GM20431 (cell line): Measurements from ENCODE around the gene WDFY4.

Source experiments
- in situ Hi-C: fragments of 300-500 bp; cut with MseI, MboI; formaldehyde crosslinking; loops from one replicate; pipeline ENCODE4 v1.15.0; 2020; ENCODE audit warnings: low sequenced_read_pairs; ENCODE audit not compliant: unreplicated experiment

WDFY4 gene

DNA sequence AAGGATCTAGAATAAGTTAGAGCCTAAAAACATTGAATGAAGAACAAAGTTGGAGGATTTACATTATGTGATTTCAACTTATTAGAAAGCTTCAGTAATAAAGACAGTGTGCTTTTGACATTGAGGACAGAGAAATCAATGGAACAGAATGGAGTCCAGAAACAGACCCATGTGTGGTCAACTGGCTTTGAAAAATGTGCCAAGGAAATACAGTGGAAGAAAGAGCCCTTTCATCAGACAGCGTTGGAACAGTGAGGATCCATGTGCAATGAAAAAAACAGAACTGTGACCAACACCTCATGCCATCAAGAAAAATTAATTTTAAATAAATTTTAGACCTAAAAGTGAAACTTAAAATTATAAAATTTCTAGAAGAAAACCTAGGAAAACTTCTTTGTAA, 305.6 kb downstream of the WDFY4 start:
- in situ Hi-C loops: loop anchor here (25.0 kb wide), 1 partner anchor 172 kb away; no protein-coding TSS in a partner anchor

DNA sequence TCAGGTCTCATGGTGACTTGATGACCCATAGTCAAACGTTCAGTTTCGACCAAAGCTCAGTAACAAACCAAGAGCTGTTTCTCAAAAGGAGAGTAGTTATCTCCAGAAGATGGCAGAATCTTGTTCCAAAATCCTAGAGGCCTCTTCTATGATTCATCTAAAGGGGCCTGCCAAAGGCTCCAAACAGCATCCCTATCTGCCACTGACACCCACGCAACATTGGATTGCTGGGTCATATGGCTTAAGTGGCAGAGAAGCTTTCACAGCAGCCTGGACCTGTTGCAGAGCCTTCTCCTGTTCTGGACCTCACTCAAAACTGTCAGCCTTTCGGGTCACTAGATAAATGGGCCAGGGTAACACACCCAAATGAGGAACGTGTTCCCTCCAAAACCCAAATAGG, 309.0 kb downstream of the WDFY4 start:
- in situ Hi-C loops: loop anchor here (25.0 kb wide), 1 partner anchor 169 kb away; no protein-coding TSS in a partner anchor

- in situ Hi-C loops: loop anchor here (25.0 kb wide), 1 partner anchor 166 kb away; no protein-coding TSS in a partner anchor
Measured at GRCh38 chr10:48996329-48996728, 311.7 kb downstream of the WDFY4 start.

- in situ Hi-C loops: loop anchor here (25.0 kb wide), 1 partner anchor 163 kb away; no protein-coding TSS in a partner anchor
Measured at GRCh38 chr10:48999346-48999745, 314.7 kb downstream of the WDFY4 start.

- in situ Hi-C loops: no loop called here
Measured at GRCh38 chr10:49000437-49001398, 316.0 kb downstream of the WDFY4 start.

GRCh38 chr10:49001402-49001801, 316.7 kb downstream of the WDFY4 start:
- in situ Hi-C loops: no loop called here

- in situ Hi-C loops: no loop called here
Measured at GRCh38 chr10:49001870-49002672, 317.4 kb downstream of the WDFY4 start.

- in situ Hi-C loops: no loop called here
Measured at GRCh38 chr10:49005270-49005669, 320.6 kb downstream of the WDFY4 start.

GRCh38 chr10:49007129-49007528, 322.5 kb downstream of the WDFY4 start:
- in situ Hi-C loops: no loop called here

DNA sequence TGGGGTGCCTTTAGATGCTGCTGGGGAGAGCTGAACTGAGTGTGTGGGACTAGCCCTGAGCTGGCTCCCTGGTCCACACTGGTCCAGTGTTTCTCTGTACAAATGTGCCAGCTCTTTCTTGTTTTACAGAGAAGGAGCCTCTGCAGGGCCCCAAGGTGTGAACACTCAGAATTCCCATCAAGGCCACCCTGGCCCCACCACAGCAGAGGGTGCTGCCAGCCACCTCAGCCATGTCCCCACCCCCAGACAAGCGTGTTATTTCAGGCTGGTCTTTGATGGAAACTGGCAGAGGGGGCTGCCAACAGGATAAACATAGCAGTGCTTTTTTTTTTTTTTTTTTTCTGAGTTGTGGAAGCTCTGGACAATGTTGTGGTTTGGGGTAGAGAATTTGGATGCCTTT, 323.4 kb downstream of the WDFY4 start:
- in situ Hi-C loops: no loop called here

DNA sequence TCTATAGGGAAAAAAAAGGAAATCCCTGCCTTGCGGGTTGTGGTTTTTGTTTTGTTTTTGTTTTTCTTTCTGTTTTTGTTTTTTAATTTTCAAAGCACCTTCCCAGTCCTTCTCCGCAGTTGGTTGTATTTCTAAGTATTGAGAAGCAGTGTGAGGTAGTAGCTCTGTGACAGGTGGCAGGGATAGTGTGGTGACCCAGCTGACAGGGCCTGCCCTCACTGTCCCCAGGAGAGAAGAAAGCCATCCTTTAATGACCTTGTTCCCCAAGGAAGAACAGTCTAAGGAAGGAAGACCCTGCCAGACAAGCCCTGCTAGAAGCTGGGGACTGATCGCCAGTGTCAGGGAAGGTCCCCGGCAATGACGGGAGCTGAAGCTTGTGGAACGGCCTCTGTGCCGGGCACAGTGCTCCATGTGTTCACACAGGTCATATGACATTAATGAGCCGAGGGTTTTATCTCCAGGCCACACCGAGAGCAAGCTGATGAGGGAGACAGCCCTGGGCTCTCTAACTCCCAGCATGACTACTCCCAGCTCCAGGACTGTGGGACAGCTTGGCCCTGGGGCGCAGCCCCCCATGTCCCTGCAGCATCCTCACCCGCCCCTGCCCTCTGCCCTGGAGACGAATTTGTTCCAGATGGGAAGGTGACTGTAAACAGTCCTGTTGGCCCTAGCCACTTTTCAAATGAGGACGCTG, 324.0 kb downstream of the WDFY4 start:
- in situ Hi-C loops: no loop called here

GRCh38 chr10:49009199-49009979, 324.7 kb downstream of the WDFY4 start:
- in situ Hi-C loops: no loop called here

DNA sequence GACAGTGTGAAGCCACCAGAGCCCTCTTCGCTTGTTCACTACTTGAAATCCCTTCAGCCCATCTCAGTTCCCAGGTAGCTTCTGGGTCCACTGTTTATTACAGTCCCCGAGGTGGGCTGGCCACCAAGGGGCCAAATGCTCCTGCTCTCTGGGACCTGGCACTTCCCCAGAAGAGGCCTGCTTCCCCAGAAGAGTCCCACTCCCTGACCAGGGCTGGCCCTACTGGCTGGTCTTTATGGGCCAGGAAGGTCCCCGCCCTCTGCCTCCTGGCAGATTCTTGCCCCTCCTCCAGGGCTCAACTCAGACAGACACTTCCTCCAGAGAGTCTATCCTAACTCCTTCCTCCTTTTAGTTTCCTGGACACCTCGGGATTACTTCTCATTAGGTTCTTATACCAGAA, 325.6 kb downstream of the WDFY4 start:
- in situ Hi-C loops: no loop called here

- in situ Hi-C loops: no loop called here
Measured at GRCh38 chr10:49010865-49011264, 326.2 kb downstream of the WDFY4 start.

DNA sequence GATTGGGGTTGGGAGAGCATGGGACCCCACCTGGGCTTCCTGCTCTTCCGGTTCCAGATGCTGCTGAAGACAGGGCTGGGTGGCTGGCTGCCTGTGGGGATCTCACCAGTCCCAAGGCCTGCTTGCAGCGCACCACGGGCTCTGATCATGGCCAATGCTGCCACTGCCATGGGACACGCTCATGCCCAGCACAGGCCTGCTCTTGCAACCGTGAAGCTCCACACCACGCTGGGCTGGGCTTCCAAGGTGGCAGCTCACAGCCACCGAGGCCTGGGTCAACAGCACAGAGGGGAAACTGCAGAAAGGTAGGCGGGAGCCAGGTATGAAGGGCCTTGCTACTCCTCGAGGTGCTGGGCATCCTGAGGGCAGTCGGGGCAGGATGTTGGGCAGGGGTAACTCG, 327.1 kb downstream of the WDFY4 start:
- in situ Hi-C loops: no loop called here

GRCh38 chr10:49012603-49013002, 327.9 kb downstream of the WDFY4 start:
- in situ Hi-C loops: no loop called here

DNA sequence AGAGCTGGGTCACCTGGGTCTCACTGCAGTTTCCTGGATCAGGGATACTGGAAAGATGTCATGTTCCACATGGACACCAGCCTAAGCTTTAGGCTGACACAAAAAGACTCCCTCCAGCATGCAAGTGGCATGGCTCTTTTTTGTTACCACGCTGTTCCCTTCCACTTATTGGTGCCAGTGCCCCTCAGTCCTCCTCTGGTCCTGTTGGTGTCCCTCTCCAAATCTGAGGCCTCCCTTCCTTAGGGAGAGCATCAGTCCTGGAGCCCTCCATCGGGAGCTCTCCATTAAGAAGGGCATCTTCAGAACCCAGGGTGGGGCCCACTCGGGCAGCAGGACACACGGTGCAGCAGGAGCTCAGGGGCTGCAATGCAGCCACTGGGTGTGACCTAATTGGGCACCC, 331.0 kb downstream of the WDFY4 start:
- in situ Hi-C loops: no loop called here

DNA sequence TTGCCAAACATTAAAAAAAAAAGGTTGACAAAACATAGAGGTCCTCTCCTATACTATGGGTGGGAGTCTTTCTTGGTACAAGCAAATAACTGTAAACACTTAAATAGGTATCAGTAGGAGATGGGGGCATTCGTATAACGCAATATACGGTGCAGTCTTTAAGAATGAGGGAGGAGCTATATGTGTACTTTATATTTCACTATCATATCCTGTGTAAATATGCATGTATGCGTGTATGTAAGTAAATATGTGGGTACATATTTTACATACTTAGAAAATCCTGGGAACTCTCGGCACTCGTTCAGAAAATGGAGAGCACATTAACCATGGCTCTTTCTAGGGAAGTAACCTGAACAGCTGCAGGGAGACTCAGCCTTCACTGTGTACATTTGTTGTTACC, 337.0 kb downstream of the WDFY4 start:
- in situ Hi-C loops: no loop called here

DNA sequence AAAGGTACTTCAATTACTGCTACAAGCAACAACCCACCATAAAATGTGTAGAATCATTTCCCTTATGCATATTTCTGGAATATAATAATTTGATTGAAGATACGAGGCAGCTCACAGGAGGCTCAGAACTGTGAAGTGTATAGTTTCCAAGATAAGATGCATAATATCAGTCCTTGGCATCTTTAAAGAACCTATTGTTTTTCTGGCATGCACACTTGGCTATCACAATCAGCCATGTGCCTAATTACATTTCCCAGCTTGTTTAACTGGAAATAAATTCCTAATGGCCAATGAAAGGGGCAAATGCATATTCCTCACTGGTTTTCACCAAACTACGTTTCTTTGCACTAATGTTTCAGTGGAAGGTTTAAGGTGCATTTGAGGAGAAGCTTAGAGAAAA, 338.4 kb downstream of the WDFY4 start:
- in situ Hi-C loops: no loop called here
